Testis (tissue), 3 donors: ENCODE measurements around the gene NEK7. TPM values are rescaled to one million over a fixed set of nuclear protein-coding genes. Genes with fewer than 3 reads are reported as not detected.
"Not testable (repeated sequence)": the region's sequence is repeated elsewhere in the genome, so short reads cannot be mapped to it uniquely, and the experiment has no call there.

Experiments used
- DNase-seq: peaks from one replicate; pipeline ENCODE4 v3.0.0-alpha.2; 2019
- H3K27ac ChIP-seq, 2 donors: fragments of 200-600 bp; sonication (generic); one replicate each; pipeline ENCODE4 v1.5.1; 2019
- H3K27me3 ChIP-seq: fragments of 200-600 bp; sonication (generic); one replicate; pipeline ENCODE4 v1.5.1; 2019
- H3K36me3 ChIP-seq: fragments of 200-600 bp; sonication (generic); one replicate; pipeline ENCODE4 v1.5.1; 2017; ENCODE audit warnings: low read depth; ENCODE audit errors: missing control alignments
- H3K4me1 ChIP-seq: fragments of 200-600 bp; sonication (generic); one replicate; pipeline ENCODE4 v1.5.1; 2019
- H3K4me3 ChIP-seq, 2 donors: fragments of 200-600 bp; sonication (generic); one replicate each; pipeline ENCODE4 v1.5.1; 2017 to 2019
- H3K9me3 ChIP-seq: fragments of 200-600 bp; sonication (generic); one replicate; pipeline ENCODE4 v1.5.1; 2017
- POLR2A ChIP-seq: fragments of 450-650 bp; IDR thresholded peaks from one replicate; pipeline ENCODE4 v1.6.1; 2017; ENCODE audit warnings: antibody characterized with exemption, mild to moderate bottlenecking, moderate library complexity
- WGBS, 2 donors: methylation state at CpG; one replicate each; pipeline ENCODE4 v1.1.5; 2018; 5-methylcytosine and 5-hydroxymethylcytosine counted together
- intact Hi-C: fragments of 100-400 bp; cut with DNase I; formaldehyde crosslinking; loops from one replicate; pipeline ENCODE4 v1.15.1; 2023; ENCODE audit warnings: low total_unique reads
- polyA plus RNA-seq: library from polyadenylated mRNA; stranded (reverse); fragments of 350-450 nt; fragmentation: Illumina TruSeq; extraction: RNeasy Lipid Tissue Mini Kit (QIAGEN cat#74804); gene quantifications from one replicate; pipeline ENCODE4 v1.2.3, GENCODE V29; 2014; ENCODE audit warnings: low read depth, low replicate concordance; ENCODE audit not compliant: insufficient read depth
- total RNA-seq, 2 donors: library from RNA; depleted of rRNA; stranded (reverse); fragments of >200 nt; gene quantifications; one replicate each; pipeline ENCODE4 v1.2.3, GENCODE V29; 2016
- TF ChIP-seq, protein P1 (sequence below), 3 experiments: fragments of 450-650 bp in 2 of 3; fragments of 200-600 bp in 1 of 3; sonication (generic) in 1 of 3; IDR thresholded peaks; one replicate each; pipeline ENCODE4 v1.5.1; 2016 to 2019; ENCODE audit warnings: antibody characterized with exemption in 3 of 3, mild to moderate bottlenecking in 2 of 3, moderate library complexity in 1 of 3

The NEK7 gene
- total and polyA plus RNA-seq, 3 donors from 2014 or later = 22.1 to 59.3 (median 59.1) TPM

GRCh38 chr1:198125995-198126735 is 30.6 kb upstream of the NEK7 start:
- 53 to 67% methylated on average over 1 of the region's 1 CpG for WGBS, 2 donors
- H3K36me3 ChIP-seq = no peaks in the 10 kb centered on the region
- TF ChIP-seq POLR2A = no peak
- TF ChIP-seq, protein P1, sequence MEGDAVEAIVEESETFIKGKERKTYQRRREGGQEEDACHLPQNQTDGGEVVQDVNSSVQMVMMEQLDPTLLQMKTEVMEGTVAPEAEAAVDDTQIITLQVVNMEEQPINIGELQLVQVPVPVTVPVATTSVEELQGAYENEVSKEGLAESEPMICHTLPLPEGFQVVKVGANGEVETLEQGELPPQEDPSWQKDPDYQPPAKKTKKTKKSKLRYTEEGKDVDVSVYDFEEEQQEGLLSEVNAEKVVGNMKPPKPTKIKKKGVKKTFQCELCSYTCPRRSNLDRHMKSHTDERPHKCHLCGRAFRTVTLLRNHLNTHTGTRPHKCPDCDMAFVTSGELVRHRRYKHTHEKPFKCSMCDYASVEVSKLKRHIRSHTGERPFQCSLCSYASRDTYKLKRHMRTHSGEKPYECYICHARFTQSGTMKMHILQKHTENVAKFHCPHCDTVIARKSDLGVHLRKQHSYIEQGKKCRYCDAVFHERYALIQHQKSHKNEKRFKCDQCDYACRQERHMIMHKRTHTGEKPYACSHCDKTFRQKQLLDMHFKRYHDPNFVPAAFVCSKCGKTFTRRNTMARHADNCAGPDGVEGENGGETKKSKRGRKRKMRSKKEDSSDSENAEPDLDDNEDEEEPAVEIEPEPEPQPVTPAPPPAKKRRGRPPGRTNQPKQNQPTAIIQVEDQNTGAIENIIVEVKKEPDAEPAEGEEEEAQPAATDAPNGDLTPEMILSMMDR (IDR thresholded peaks at IDR 0.05) = no peak
- no peaks in the 10 kb centered on the region for H3K27me3 ChIP-seq
- DNase-seq = no peak
- no peaks in the 10 kb centered on the region for H3K4me1 ChIP-seq
- no peaks in the 10 kb centered on the region for H3K9me3 ChIP-seq
- H3K4me3 ChIP-seq = no peak overlapping the region
- no peak overlapping the region for H3K27ac ChIP-seq
- intact Hi-C loops = no loop called here

- no peak for DNase-seq
- intact Hi-C loops = no loop called here
- Histone ChIP-seq H3K36me3 (no peaks in the 10 kb centered on the region), H3K27ac (no peak overlapping the region), H3K4me1 (no peaks in the 10 kb centered on the region), H3K9me3 (no peaks in the 10 kb centered on the region), H3K27me3 (no peaks in the 10 kb centered on the region), H3K4me3 (no peak overlapping the region)
- TF ChIP-seq POLR2A = no peak
- TF ChIP-seq, protein P1 (IDR thresholded peaks at IDR 0.05) = no peak
Observed at GRCh38 chr1:198128533-198128932, 28.3 kb upstream of the NEK7 start.

GRCh38 chr1:198130053-198130452 is 26.7 kb upstream of the NEK7 start:
- H3K9me3 ChIP-seq, DNase-seq, intact Hi-C loops, H3K36me3 ChIP-seq, H3K27ac ChIP-seq, H3K27me3 ChIP-seq, H3K4me3 ChIP-seq, H3K4me1 ChIP-seq: not testable (repeated sequence)
- 90 to 93% methylated on average over 11 of the region's 11 CpGs for WGBS, 2 donors

- Histone ChIP-seq H3K9me3 (no peaks in the 10 kb centered on the region), H3K27me3 (no peaks in the 10 kb centered on the region), H3K27ac (no peak overlapping the region), H3K4me3 (peak overlapping the region; percentile 7 to 46), H3K4me1 (no peaks in the 10 kb centered on the region), H3K36me3 (no peaks in the 10 kb centered on the region)
- intact Hi-C loops = no loop called here
- TF ChIP-seq, protein P1 (IDR thresholded peaks at IDR 0.05) = no peak
- TF ChIP-seq POLR2A = no peak
- 47 to 66% methylated on average over 6 of the region's 6 CpGs for WGBS, 2 donors
- DNase-seq = no peak
Observed at GRCh38 chr1:198132060-198132781, 24.6 kb upstream of the NEK7 start.

GRCh38 chr1:198134252-198134651 is 22.5 kb upstream of the NEK7 start:
- intact Hi-C loops = no loop called here
- TF ChIP-seq, protein P1 (IDR thresholded peaks at IDR 0.05) = no peak
- TF ChIP-seq POLR2A = no peak
- no peaks in the 10 kb centered on the region for H3K9me3 ChIP-seq
- no peaks in the 10 kb centered on the region for H3K36me3 ChIP-seq
- no peak overlapping the region for H3K4me3 ChIP-seq
- no peak overlapping the region for H3K27ac ChIP-seq
- H3K4me1 ChIP-seq = no peaks in the 10 kb centered on the region
- no peak for DNase-seq
- WGBS, 2 donors = 85 to 94% methylated on average over 2 of the region's 2 CpGs
- H3K27me3 ChIP-seq = no peaks in the 10 kb centered on the region
